CD4-positive, CD25-positive, alpha-beta regulatory T cell (primary cell): Measurements from ENCODE around the gene KRTAP5-1. TPM values are rescaled to one million over a fixed set of nuclear protein-coding genes. Genes with fewer than 3 reads are reported as not detected.

Source experiments
- ATAC-seq, 2 donors: fragments of 150-1000 bp; cut with Tn5 transposase; one replicate each; pipeline ENCODE4 v1.10.0; 2021; ENCODE audit warnings: low read depth in 2 of 2, moderate number of reproducible peaks in 2 of 2, moderate library complexity in 1 of 2
- DNase-seq, 3 donors: peaks; one replicate each; pipeline versions ENCODE4 v3.0.0 to v3.0.0-alpha.2; 2012 to 2022; ENCODE audit warnings: mixed read lengths in 1 of 3
- H3K27ac ChIP-seq: one replicate; pipeline ENCODE4 v1.7.0; 2013; ENCODE audit warnings: mild to moderate bottlenecking, low read length; ENCODE audit not compliant: insufficient read depth, poor library complexity, severe bottlenecking
- H3K27me3 ChIP-seq: one replicate; pipeline ENCODE4 v1.7.0; 2013; ENCODE audit warnings: low read length; ENCODE audit not compliant: control insufficient read depth, insufficient read depth
- H3K36me3 ChIP-seq: one replicate; pipeline ENCODE4 v1.7.0; 2013; ENCODE audit warnings: mild to moderate bottlenecking, low read length, moderate library complexity; ENCODE audit not compliant: control insufficient read depth, insufficient read depth
- H3K4me1 ChIP-seq: 2 replicates; pipeline ENCODE4 v1.7.0; 2013; ENCODE audit warnings: mild to moderate bottlenecking, low read length; ENCODE audit not compliant: insufficient read depth, control insufficient read depth, poor library complexity, severe bottlenecking
- H3K4me3 ChIP-seq: one replicate; pipeline ENCODE4 v1.7.0; 2013; ENCODE audit warnings: low read depth, mild to moderate bottlenecking, low read length, moderate library complexity
- H3K9me3 ChIP-seq, 2 experiments: 1 replicate in 1 of 2; 2 replicates in 1 of 2; pipeline ENCODE4 v1.7.0; 2013; ENCODE audit warnings: low read length in 2 of 2, mild to moderate bottlenecking in 1 of 2, moderate library complexity in 1 of 2; ENCODE audit not compliant: control insufficient read depth in 2 of 2
- H3K27ac Mint-ChIP-seq, 3 donors: one replicate each; pipeline ENCODE4 v1.8.0; 2020 to 2022; ENCODE audit warnings: mild to moderate bottlenecking in 3 of 3, mixed read lengths in 3 of 3, moderate library complexity in 2 of 3
- H3K27me3 Mint-ChIP-seq: one replicate; pipeline ENCODE4 v1.8.0; 2022; ENCODE audit warnings: mild to moderate bottlenecking, mixed read lengths
- H3K36me3 Mint-ChIP-seq: one replicate; pipeline ENCODE4 v1.8.0; 2020; ENCODE audit warnings: mixed read lengths
- H3K4me1 Mint-ChIP-seq, 4 donors: one replicate each; pipeline ENCODE4 v1.8.0; 2020 to 2022; ENCODE audit warnings: mixed read lengths in 4 of 4, mild to moderate bottlenecking in 1 of 4
- H3K4me3 Mint-ChIP-seq, 4 donors: one replicate each; pipeline ENCODE4 v1.8.0; 2020 to 2022; ENCODE audit warnings: mild to moderate bottlenecking in 4 of 4, mixed read lengths in 4 of 4, moderate library complexity in 3 of 4
- H3K9me3 Mint-ChIP-seq, 7 donors: one replicate each; pipeline ENCODE4 v1.8.0; 2020 to 2022; ENCODE audit warnings: mixed read lengths in 7 of 7, mild to moderate bottlenecking in 3 of 7, moderate library complexity in 2 of 7
- polyA plus RNA-seq, 4 donors: library from polyadenylated mRNA; unstranded; fragments of 300-500 nt; fragmentation: Illumina TruSeq; gene quantifications; one replicate each; pipeline ENCODE4 v1.2.3, GENCODE V29; 2021
- total RNA-seq: library from RNA; stranded (reverse); gene quantifications from one replicate; pipeline ENCODE4 v1.2.3, GENCODE V29; 2022

KRTAP5-1 gene
- total and polyA plus RNA-seq, 5 donors from 2014 or later, result not detected

- Histone ChIP-seq H3K4me1 (no peaks in the 10 kb centered on the region), H3K36me3 (no peaks in the 10 kb centered on the region), H3K4me3 (no peak overlapping the region), H3K27me3 (no peaks in the 10 kb centered on the region), H3K9me3 (no peaks in the 10 kb centered on the region), H3K27ac (no peak overlapping the region)
- no peak overlapping the region for H3K27ac Mint-ChIP-seq
- no peaks in the 10 kb centered on the region for H3K36me3 Mint-ChIP-seq
- ATAC-seq (no peak), DNase-seq (no peak)
- no peaks in the 10 kb centered on the region for H3K4me1 Mint-ChIP-seq
- H3K27me3 Mint-ChIP-seq, result peaks cover 9% of the 10 kb centered on the region
- H3K4me3 Mint-ChIP-seq, result no peak overlapping the region
- peaks cover 0 to 2% (median 0%) of the 10 kb centered on the region in 7 donors for H3K9me3 Mint-ChIP-seq
Measured at GRCh38 chr11:1556278-1556902, 28.7 kb downstream of the KRTAP5-1 start.

GRCh38 chr11:1555713-1556153, 29.4 kb downstream of the KRTAP5-1 start:
- Mint-ChIP-seq H3K4me1 (no peaks in the 10 kb centered on the region), H3K9me3 (peaks cover 0 to 2% (median 0%) of the 10 kb centered on the region in 7 donors), H3K4me3 (no peak overlapping the region), H3K27me3 (peaks cover 9% of the 10 kb centered on the region), H3K36me3 (no peaks in the 10 kb centered on the region), H3K27ac (no peak overlapping the region)
- H3K36me3 ChIP-seq, result no peaks in the 10 kb centered on the region
- no peaks in the 10 kb centered on the region for H3K9me3 ChIP-seq
- no peaks in the 10 kb centered on the region for H3K27me3 ChIP-seq
- H3K4me3 ChIP-seq, result no peak overlapping the region
- H3K27ac ChIP-seq, result no peak overlapping the region
- no peak for ATAC-seq
- DNase-seq, result no peak
- H3K4me1 ChIP-seq, result no peaks in the 10 kb centered on the region

- Histone ChIP-seq H3K4me1 (no peaks in the 10 kb centered on the region), H3K9me3 (no peaks in the 10 kb centered on the region), H3K36me3 (no peaks in the 10 kb centered on the region), H3K27ac (no peak overlapping the region), H3K4me3 (no peak overlapping the region), H3K27me3 (no peaks in the 10 kb centered on the region)
- Mint-ChIP-seq H3K36me3 (no peaks in the 10 kb centered on the region), H3K27ac (no peak overlapping the region), H3K9me3 (peaks cover 0 to 2% (median 0%) of the 10 kb centered on the region in 7 donors), H3K27me3 (peaks cover 11% of the 10 kb centered on the region), H3K4me3 (no peak overlapping the region), H3K4me1 (no peaks in the 10 kb centered on the region)
- ATAC-seq (no peak), DNase-seq (no peak)
Measured at GRCh38 chr11:1554981-1555712, 29.9 kb downstream of the KRTAP5-1 start.

GRCh38 chr11:1553808-1554594, 31.1 kb downstream of the KRTAP5-1 start:
- H3K4me1 Mint-ChIP-seq, result no peaks in the 10 kb centered on the region
- H3K27me3 Mint-ChIP-seq, result peaks cover 22% of the 10 kb centered on the region
- DNase-seq (no peak), ATAC-seq (no peak)
- Histone ChIP-seq H3K36me3 (no peaks in the 10 kb centered on the region), H3K4me3 (no peak overlapping the region), H3K27ac (no peak overlapping the region), H3K9me3 (no peaks in the 10 kb centered on the region), H3K4me1 (no peaks in the 10 kb centered on the region), H3K27me3 (no peaks in the 10 kb centered on the region)
- H3K4me3 Mint-ChIP-seq, result no peak overlapping the region
- H3K27ac Mint-ChIP-seq, result no peak overlapping the region
- no peaks in the 10 kb centered on the region for H3K36me3 Mint-ChIP-seq
- peaks cover 0 to 2% (median 0%) of the 10 kb centered on the region in 7 donors for H3K9me3 Mint-ChIP-seq

- no peak overlapping the region for H3K27ac Mint-ChIP-seq
- no peaks in the 10 kb centered on the region for H3K9me3 ChIP-seq
Measured at GRCh38 chr11:1549338-1550330, 35.4 kb downstream of the KRTAP5-1 start.

GRCh38 chr11:1548221-1549070, 36.6 kb downstream of the KRTAP5-1 start:
- no peaks in the 10 kb centered on the region for H3K27me3 ChIP-seq
- no peak overlapping the region for H3K4me3 ChIP-seq
- H3K4me1 Mint-ChIP-seq, result peaks cover 0 to 12% (median 0%) of the 10 kb centered on the region in 4 donors
- H3K4me3 Mint-ChIP-seq, result peak overlapping the region in 1 of 4 donors; percentile 31
- no peaks in the 10 kb centered on the region for H3K36me3 ChIP-seq
- DNase-seq (no peak), ATAC-seq (no peak)
- peaks cover 25% of the 10 kb centered on the region for H3K4me1 ChIP-seq
- H3K27ac ChIP-seq, result no peak overlapping the region
- no peaks in the 10 kb centered on the region for H3K36me3 Mint-ChIP-seq
- peaks cover 0 to 1% (median 0%) of the 10 kb centered on the region in 7 donors for H3K9me3 Mint-ChIP-seq
- H3K9me3 ChIP-seq, result no peaks in the 10 kb centered on the region
- peaks cover 45% of the 10 kb centered on the region for H3K27me3 Mint-ChIP-seq
- no peak overlapping the region for H3K27ac Mint-ChIP-seq

More at GRCh38 chr11:1549338-1550330, 35.4 kb downstream of the KRTAP5-1 start:
- ATAC-seq (no peak), DNase-seq (no peak)
- peak overlapping the region in 3 of 4 donors; percentile 9 to 32 (median 13) for H3K4me3 Mint-ChIP-seq
- H3K36me3 Mint-ChIP-seq, result no peaks in the 10 kb centered on the region
- H3K36me3 ChIP-seq, result no peaks in the 10 kb centered on the region
- H3K27me3 Mint-ChIP-seq, result peaks cover 44% of the 10 kb centered on the region
- no peak overlapping the region for H3K4me3 ChIP-seq
- H3K27me3 ChIP-seq, result no peaks in the 10 kb centered on the region
- peaks cover 25% of the 10 kb centered on the region for H3K4me1 ChIP-seq
- peaks cover 0 to 12% (median 0%) of the 10 kb centered on the region in 4 donors for H3K4me1 Mint-ChIP-seq
- peaks cover 0 to 2% (median 0%) of the 10 kb centered on the region in 7 donors for H3K9me3 Mint-ChIP-seq
- H3K27ac ChIP-seq, result no peak overlapping the region
